GM19099 (cell line): Measurements from ENCODE around the gene NEAT1.

Experiments
- POLR2A ChIP-seq: IDR thresholded peaks from 3 replicates; pipeline ENCODE4 v1.6.1; 2011; ENCODE audit warnings: low read depth; ENCODE audit not compliant: insufficient read length; ENCODE audit errors: extremely low read depth

Gene NEAT1

GRCh38 chr11:65421794-65422632 is 585 bp upstream of the NEAT1 start:
- peak; percentile 56 for TF ChIP-seq POLR2A

- peak; percentile 50 for TF ChIP-seq POLR2A
Observed at GRCh38 chr11:65423516-65424204, 1.1 kb downstream of the NEAT1 start.

- TF ChIP-seq POLR2A: peak; percentile 46
Observed at GRCh38 chr11:65424205-65425104, 1.9 kb downstream of the NEAT1 start.

GRCh38 chr11:65425105-65425970 is 2.7 kb downstream of the NEAT1 start:
- peak; percentile 69 for TF ChIP-seq POLR2A

- TF ChIP-seq POLR2A: peak; percentile 64
Observed at GRCh38 chr11:65425971-65426838, 3.6 kb downstream of the NEAT1 start.

- peak; percentile 76 for TF ChIP-seq POLR2A
Observed at GRCh38 chr11:65426839-65427690, 4.5 kb downstream of the NEAT1 start.

- peak; percentile 52 for TF ChIP-seq POLR2A
Observed at GRCh38 chr11:65427691-65428577, 5.3 kb downstream of the NEAT1 start.

GRCh38 chr11:65428578-65429067 is 6.0 kb downstream of the NEAT1 start:
- peak; percentile 52 for TF ChIP-seq POLR2A

GRCh38 chr11:65429068-65429681 is 6.6 kb downstream of the NEAT1 start:
- TF ChIP-seq POLR2A: no peak

GRCh38 chr11:65429724-65430405 is 7.3 kb downstream of the NEAT1 start:
- peak; percentile 50 for TF ChIP-seq POLR2A
